CD4-positive, alpha-beta T cell (primary cell): Measurements from ENCODE around the gene PRKN. TPM values are rescaled to one million over a fixed set of nuclear protein-coding genes. Genes with fewer than 3 reads are reported as not detected.
"Not testable (repeated sequence)": the region's sequence is repeated elsewhere in the genome, so short reads cannot be mapped to it uniquely, and the experiment has no call there.

Source experiments
- ATAC-seq: fragments of 200-7000 bp; cut with Tn5 transposase; one replicate; pipeline ENCODE4 v1.10.0; 2022; ENCODE audit warnings: mild to moderate bottlenecking; ENCODE audit not compliant: poor library complexity
- CTCF ChIA-PET: fragments of 350-600 bp; sonication (Branson Sonifier 250); formaldehyde crosslinking; loops from one replicate; lab custom pipeline; 2021; ENCODE audit warnings: antibody characterized with exemption, inconsistent platforms; lab: Charles Lee
- POLR2A ChIA-PET: fragments of 350-600 bp; sonication (Branson Sonifier 250); formaldehyde crosslinking; loops from one replicate; lab custom pipeline; 2021; ENCODE audit warnings: antibody characterized with exemption, inconsistent platforms; lab: Charles Lee
- DNase-seq, 14 experiments: peaks; one replicate each; pipeline ENCODE4 v3.0.0-alpha.2; 2013 to 2020; ENCODE audit warnings: mixed read lengths in 2 of 14
- H3K27ac ChIP-seq, 2 donors: one replicate each; pipeline versions ENCODE4 v1.5.1 to v1.7.0; 2013; ENCODE audit warnings: low read length in 2 of 2, low read depth in 1 of 2, mild to moderate bottlenecking in 1 of 2
- H3K27me3 ChIP-seq, 2 experiments: 1 replicate in 1 of 2; 2 replicates in 1 of 2; pipeline versions ENCODE4 v1.6.1 to v1.7.0; 2013; ENCODE audit warnings: low read length in 2 of 2, control low read depth in 1 of 2, mild to moderate bottlenecking in 1 of 2, moderate library complexity in 1 of 2; ENCODE audit not compliant: insufficient read depth in 2 of 2, control insufficient read depth in 1 of 2
- H3K36me3 ChIP-seq: one replicate; pipeline ENCODE4 v1.6.1; 2013; ENCODE audit warnings: low read length, control low read depth; ENCODE audit not compliant: insufficient read depth
- H3K4me1 ChIP-seq: one replicate; pipeline ENCODE4 v1.6.1; 2013; ENCODE audit warnings: low read length, control low read depth; ENCODE audit not compliant: insufficient read depth
- H3K4me3 ChIP-seq: one replicate; pipeline ENCODE4 v1.5.1; 2013; ENCODE audit warnings: mild to moderate bottlenecking, low read length, moderate library complexity
- H3K9me3 ChIP-seq, 2 experiments: 1 replicate in 1 of 2; 2 replicates in 1 of 2; pipeline versions ENCODE4 v1.6.1 to v1.7.0; 2013; ENCODE audit warnings: low read length in 2 of 2, mild to moderate bottlenecking in 2 of 2, control low read depth in 1 of 2, moderate library complexity in 1 of 2; ENCODE audit not compliant: control insufficient read depth in 1 of 2, insufficient read depth in 1 of 2
- H3K27ac Mint-ChIP-seq: one replicate; pipeline ENCODE4 v1.8.0; 2020; ENCODE audit warnings: mixed read lengths
- H3K27me3 Mint-ChIP-seq: one replicate; pipeline ENCODE4 v1.8.0; 2021; ENCODE audit warnings: mixed read lengths
- H3K36me3 Mint-ChIP-seq: one replicate; pipeline ENCODE4 v1.8.0; 2021; ENCODE audit warnings: low read depth, mixed read lengths
- H3K4me1 Mint-ChIP-seq: one replicate; pipeline ENCODE4 v1.8.0; 2021; ENCODE audit warnings: low read depth, mixed read lengths
- H3K4me3 Mint-ChIP-seq: one replicate; pipeline ENCODE4 v1.8.0; 2020; ENCODE audit warnings: mild to moderate bottlenecking, mixed read lengths
- H3K9me3 Mint-ChIP-seq: one replicate; pipeline ENCODE4 v1.8.0; 2020; ENCODE audit warnings: mixed read lengths
- CTCF ChIP-seq: fragments of 200-600 bp; IDR thresholded peaks from one replicate; pipeline ENCODE4 v1.8.0; 2022; ENCODE audit warnings: antibody characterized with exemption, mild to moderate bottlenecking
- intact Hi-C, 2 experiments: fragments of 100-400 bp; cut with DNase I in 1 of 2; cut with micrococcal nuclease in 1 of 2; formaldehyde crosslinking; loops; one replicate each; pipeline versions ENCODE4 v1.15.1 to v1.9.0; 2023 to 2025; cut with DNase I, micrococcal nuclease
- total RNA-seq, 174 experiments: library from RNA in 2 of 174; stranded (reverse) in 2 of 174; gene quantifications; one replicate each; pipeline ENCODE4 v1.2.3 and lab custom pipeline; 2021 to 2026

PRKN gene
- total RNA-seq, 2 experiments from 2014 or later, result 5.2 to 5.4 TPM

- Histone ChIP-seq H3K4me3 (no peak overlapping the region), H3K27ac (no peak overlapping the region), H3K9me3 (no peaks in the 10 kb centered on the region), H3K36me3 (no peaks in the 10 kb centered on the region), H3K4me1 (no peaks in the 10 kb centered on the region), H3K27me3 (no peaks in the 10 kb centered on the region)
- intact Hi-C loops, result no loop called here
- no peak for TF ChIP-seq CTCF
- ChIA-PET POLR2A (no interaction called here), CTCF (no interaction called here)
- no peak overlapping the region for H3K4me3 Mint-ChIP-seq
- DNase-seq (no peak), ATAC-seq (no peak)
- H3K27me3 Mint-ChIP-seq, result no peaks in the 10 kb centered on the region
- no peaks in the 10 kb centered on the region for H3K9me3 Mint-ChIP-seq
- peaks cover 5% of the 10 kb centered on the region for H3K36me3 Mint-ChIP-seq
- H3K4me1 Mint-ChIP-seq, result no peaks in the 10 kb centered on the region
- H3K27ac Mint-ChIP-seq, result no peak overlapping the region
Observed at GRCh38 chr6:162532283-162533008, 195.1 kb downstream of the PRKN start.

DNA sequence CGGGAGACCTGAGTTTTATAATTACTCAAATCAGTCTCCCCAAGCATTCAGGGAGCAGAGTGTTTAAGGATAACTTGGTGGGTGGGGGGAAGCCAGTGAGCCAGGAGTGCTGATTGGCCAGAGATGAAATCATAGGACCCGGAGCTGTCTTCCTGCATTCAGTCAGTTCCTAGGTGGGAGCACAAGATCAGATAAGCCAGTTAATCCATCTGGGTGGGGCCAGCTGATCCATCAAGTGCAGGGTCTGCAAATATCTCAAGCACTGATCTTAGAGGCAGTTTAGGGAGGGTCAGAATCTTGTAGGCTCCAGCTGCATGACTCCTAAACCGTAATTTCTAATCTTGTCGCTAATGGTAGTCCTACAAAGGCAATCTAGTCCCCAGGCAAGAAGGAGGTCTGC, 196.2 kb downstream of the PRKN start:
- H3K36me3 ChIP-seq, H3K27ac Mint-ChIP-seq, DNase-seq, intact Hi-C loops, H3K4me3 ChIP-seq, H3K4me3 Mint-ChIP-seq, CTCF ChIA-PET, H3K9me3 Mint-ChIP-seq, H3K27me3 ChIP-seq, H3K4me1 Mint-ChIP-seq, H3K36me3 Mint-ChIP-seq, H3K27ac ChIP-seq, H3K4me1 ChIP-seq, POLR2A ChIA-PET, H3K9me3 ChIP-seq, ATAC-seq, H3K27me3 Mint-ChIP-seq: not testable (repeated sequence)

DNA sequence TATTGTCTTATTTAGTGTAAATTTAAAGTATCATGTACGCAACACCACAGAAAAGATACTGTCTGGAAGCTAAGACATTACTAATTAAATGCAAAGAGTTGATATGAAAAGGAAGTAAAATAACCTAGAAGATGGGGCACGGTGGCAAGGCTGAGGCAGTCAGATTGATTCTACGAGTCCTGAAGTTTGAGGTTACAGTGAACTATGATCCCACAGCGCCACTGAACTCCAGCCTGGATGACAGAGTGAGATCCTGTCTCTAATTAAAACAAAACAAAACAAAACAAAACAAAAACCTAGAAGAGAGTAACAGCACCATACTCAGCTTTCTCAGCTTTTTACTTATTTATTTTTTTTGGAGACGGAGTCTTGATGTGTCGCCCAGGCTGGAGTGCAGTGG, 199.0 kb downstream of the PRKN start:
- no peaks in the 10 kb centered on the region for H3K27me3 ChIP-seq
- intact Hi-C loops, result no loop called here
- no peaks in the 10 kb centered on the region for H3K4me1 ChIP-seq
- DNase-seq (no peak), ATAC-seq (no peak)
- peaks cover 0 to 7% of the 10 kb centered on the region in 2 experiments for H3K9me3 ChIP-seq
- H3K4me3 ChIP-seq, result no peak overlapping the region
- no peaks in the 10 kb centered on the region for H3K36me3 ChIP-seq
- Mint-ChIP-seq H3K27me3 (no peaks in the 10 kb centered on the region), H3K36me3 (peaks cover 10% of the 10 kb centered on the region), H3K4me3 (no peak overlapping the region), H3K27ac (no peak overlapping the region), H3K4me1 (no peaks in the 10 kb centered on the region), H3K9me3 (no peaks in the 10 kb centered on the region)
- POLR2A ChIA-PET, result no interaction called here
- no peak for TF ChIP-seq CTCF
- H3K27ac ChIP-seq, result no peak overlapping the region
- CTCF ChIA-PET, result no interaction called here

GRCh38 chr6:162526960-162527359, 200.6 kb downstream of the PRKN start:
- ChIA-PET POLR2A (no interaction called here), CTCF (no interaction called here)
- Mint-ChIP-seq H3K27me3 (no peaks in the 10 kb centered on the region), H3K27ac (no peak overlapping the region), H3K36me3 (peaks cover 7% of the 10 kb centered on the region), H3K4me3 (no peak overlapping the region), H3K4me1 (no peaks in the 10 kb centered on the region), H3K9me3 (peaks cover 3% of the 10 kb centered on the region)
- Histone ChIP-seq H3K4me3 (no peak overlapping the region), H3K36me3 (no peaks in the 10 kb centered on the region), H3K4me1 (no peaks in the 10 kb centered on the region), H3K9me3 (peaks cover 0 to 7% of the 10 kb centered on the region in 2 experiments), H3K27me3 (no peaks in the 10 kb centered on the region), H3K27ac (no peak overlapping the region)
- TF ChIP-seq CTCF, result no peak
- ATAC-seq (no peak), DNase-seq (no peak)
- intact Hi-C loops, result no loop called here
